Measurements from ENCODE around the gene B3GALT2. TPM values are rescaled to one million over a fixed set of nuclear protein-coding genes. Genes with fewer than 3 reads are reported as not detected.
"Not testable (repeated sequence)": the region's sequence is repeated elsewhere in the genome, so short reads cannot be mapped to it uniquely, and the experiment has no call there.

The B3GALT2 gene
- total RNA-seq (2014; rRNA removed; shearing (Covaris generic)): 0.10 TPM in 1 of 2 replicates, not detected in the other

DNA sequence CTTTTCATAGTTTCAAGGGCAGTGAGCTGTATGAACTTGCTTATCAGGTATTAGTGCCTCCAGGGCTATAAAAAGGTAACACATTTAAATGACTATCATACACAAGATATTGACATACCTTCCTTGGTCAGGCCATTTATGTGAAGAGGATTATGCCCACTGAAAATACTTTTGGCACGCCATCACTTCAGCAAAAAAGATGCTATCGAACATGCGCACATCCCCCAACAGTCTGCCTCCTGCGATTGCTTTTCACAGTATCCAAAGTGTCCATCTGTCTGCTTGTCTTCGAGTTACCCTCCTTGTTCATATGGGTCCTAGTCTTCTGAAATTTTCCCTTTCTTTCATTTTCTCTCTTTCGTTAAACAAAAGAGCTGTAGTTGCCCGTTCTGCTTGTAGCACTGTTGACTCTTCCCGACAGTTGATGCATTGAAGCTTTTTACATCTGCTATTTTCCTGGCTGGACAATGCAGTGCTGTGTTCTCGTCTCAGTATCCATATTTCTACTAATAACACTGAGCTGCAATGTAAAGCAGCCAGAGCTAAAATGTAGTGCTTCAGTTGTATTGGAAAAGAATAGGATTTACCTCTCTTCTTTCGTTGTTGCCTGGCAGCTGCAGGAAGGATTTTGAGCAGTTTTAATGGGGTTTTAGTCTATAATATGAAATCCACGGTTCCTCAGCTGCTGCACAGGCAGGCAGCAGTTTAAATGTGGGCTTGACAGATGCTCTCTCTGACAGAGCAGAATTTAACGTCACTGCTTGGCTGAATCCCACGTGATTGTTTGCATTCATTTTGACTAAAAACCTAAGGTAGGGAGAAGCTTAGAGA lies at the start of gene B3GALT2:
B3GALT2 (minus strand) TSS at position 713 of the 831 bp plus-strand sequence. CDS start 5,051 bp downstream, outside the sequence.
- DNase-seq (ENCODE audit: low read depth): no peak

GRCh38 chr1:193234530-193234929 lies 48.1 kb upstream of the B3GALT2 start:
- DNase-seq (ENCODE audit: low read depth): no peak

- DNase-seq (ENCODE audit: low read depth): not testable (repeated sequence)
Observed at GRCh38 chr1:193231146-193231545, 44.7 kb upstream of the B3GALT2 start.

DNA sequence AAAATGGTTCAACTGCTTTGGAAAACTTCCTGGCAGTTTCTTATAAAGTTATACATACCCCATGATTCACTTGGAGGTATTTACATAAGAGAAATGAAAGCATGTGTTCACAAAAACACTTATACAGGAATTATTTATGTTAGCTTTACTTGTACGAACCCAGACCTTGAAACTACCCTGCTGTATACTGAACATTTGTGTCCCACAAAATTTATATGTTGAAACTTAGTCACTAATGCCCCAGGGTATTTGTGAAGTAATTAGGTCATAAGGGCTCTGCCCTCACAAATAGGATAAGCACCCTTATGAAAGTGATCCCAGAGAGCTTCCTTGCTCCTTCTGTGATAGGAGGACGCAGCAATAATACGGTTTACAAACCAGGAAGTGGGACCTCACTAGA lies 42.7 kb upstream of the B3GALT2 start:
- peak; percentile 55 for DNase-seq (ENCODE audit: low read depth)

- DNase-seq (ENCODE audit: low read depth): no peak
Observed at GRCh38 chr1:193222056-193222615, 35.7 kb upstream of the B3GALT2 start.

DNA sequence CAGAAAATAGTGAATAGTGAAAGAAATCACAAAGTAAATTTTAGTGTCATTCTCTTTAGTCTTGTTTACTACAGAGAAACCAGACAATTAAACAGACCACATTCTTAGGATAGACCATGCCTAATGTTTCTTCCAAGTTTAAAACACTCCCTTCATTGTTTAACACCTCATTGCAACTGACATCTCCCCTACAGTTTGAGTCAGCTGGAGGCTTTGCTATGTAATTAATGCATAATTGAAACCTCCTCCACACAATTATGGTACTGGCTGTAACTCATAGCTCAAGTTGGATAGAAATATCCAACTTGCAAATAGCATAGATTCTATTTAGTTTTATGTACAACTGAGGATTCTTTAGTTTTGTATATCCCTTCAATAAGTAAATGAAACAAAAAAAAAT lies 35.2 kb upstream of the B3GALT2 start:
- peak; percentile 10 for DNase-seq (ENCODE audit: low read depth)

GRCh38 chr1:193219391-193219790 lies 33.0 kb upstream of the B3GALT2 start:
- no peak for DNase-seq (ENCODE audit: low read depth)

DNA sequence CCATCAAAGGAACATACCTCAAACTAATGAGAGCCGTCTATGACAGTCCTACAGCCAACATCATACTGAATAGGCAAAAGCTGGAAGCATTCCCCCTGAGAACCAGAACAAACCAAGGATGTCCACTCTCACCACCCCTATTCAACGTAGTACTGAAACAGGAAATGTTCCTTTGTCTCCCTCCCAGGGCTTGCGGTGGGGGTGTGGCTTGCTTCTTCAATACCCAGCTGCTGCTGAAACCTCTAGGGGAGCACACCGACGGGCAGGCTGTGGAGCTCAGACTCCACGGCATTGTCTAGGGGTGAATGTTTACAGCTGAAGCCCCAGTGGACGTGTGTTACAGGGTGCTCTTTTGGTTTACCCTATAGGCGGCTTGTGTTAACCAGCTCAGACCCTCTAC lies 30.5 kb upstream of the B3GALT2 start:
- DNase-seq (ENCODE audit: low read depth): no peak

GRCh38 chr1:193213998-193214397 lies 27.6 kb upstream of the B3GALT2 start:
- DNase-seq (ENCODE audit: low read depth): no peak

DNA sequence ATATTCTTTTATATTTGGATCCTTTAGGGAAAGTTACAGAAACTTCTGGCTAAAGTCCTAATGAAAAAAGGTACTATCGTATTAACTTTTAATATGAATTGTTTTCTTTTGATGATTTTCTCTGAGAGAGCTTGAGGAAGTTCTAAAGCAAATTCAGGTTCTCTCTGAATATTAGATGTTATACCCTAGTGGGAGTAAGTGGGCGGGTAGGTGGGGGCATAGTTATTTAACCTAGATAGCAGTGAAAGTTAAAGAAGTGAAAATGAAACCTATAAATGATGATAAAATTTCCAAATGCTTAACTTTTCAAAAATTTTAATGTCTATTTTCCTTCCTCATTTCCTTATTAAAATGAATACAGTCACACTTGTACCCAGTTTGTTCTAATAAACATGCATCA lies 26.2 kb upstream of the B3GALT2 start:
- DNase-seq (ENCODE audit: low read depth): no peak

DNA sequence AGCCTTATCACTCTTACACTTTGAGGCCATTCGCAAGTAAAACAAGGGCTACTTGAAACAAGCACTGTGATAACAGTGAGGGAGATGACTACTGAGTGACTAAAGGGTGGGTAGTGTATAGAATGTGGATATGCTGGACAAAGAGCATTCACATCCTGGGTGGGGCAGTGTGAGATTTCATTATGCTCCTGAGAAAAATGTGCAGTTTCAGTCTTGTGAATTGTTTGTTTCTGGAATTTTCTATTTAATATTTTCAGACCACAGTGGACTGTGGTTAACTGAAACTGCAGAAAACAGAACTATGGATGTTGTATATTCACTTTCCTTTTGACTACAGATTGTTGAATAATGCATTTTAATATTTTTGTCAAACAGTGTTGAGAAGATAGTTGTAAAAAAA lies 25.1 kb upstream of the B3GALT2 start:
- peak; percentile 31 for DNase-seq (ENCODE audit: low read depth)

GRCh38 chr1:193210996-193211395 lies 24.6 kb upstream of the B3GALT2 start:
- DNase-seq (ENCODE audit: low read depth): no peak

DNA sequence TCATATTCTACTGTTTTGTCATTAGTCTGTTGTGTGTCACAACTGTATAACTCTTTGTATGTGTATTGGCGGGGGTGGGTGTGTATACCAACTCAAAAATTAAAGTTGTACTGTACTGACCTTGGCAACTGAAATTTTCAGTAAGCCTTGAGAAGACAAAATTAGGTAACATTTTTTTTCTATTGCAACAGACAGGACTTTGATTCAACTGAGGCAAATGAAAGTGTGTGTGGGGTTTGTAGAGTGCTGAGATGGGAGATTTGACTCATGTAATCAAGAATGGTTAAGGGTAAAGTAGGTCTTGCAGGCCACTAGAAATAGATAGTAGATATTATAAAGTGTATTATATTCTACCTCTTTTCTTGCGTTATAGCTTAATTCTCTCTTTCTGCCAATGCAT lies 14.6 kb upstream of the B3GALT2 start:
- DNase-seq (ENCODE audit: low read depth): no peak

- DNase-seq (ENCODE audit: low read depth): no peak
Observed at GRCh38 chr1:193199940-193200339, 13.5 kb upstream of the B3GALT2 start.

DNA sequence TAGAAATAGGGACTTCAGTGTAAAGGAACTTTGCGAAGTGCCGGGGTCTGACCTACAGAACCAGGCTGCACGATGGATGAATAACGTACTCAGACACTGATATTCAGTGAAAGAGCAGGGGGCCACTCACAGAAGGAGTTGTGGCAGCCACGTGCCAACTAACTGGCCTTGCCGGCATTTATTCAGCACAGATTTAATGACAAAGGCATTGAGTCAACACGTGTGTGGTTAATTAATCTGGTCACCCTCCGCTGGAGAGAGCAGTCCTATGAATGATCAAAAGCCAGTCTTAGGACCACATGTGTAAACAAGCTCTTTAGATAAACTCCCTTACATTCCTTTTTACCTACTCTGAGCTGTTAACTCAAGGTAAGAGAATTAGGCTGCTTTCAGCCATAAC lies 6.2 kb upstream of the B3GALT2 start:
- peak; percentile 21 for DNase-seq (ENCODE audit: low read depth)

DNA sequence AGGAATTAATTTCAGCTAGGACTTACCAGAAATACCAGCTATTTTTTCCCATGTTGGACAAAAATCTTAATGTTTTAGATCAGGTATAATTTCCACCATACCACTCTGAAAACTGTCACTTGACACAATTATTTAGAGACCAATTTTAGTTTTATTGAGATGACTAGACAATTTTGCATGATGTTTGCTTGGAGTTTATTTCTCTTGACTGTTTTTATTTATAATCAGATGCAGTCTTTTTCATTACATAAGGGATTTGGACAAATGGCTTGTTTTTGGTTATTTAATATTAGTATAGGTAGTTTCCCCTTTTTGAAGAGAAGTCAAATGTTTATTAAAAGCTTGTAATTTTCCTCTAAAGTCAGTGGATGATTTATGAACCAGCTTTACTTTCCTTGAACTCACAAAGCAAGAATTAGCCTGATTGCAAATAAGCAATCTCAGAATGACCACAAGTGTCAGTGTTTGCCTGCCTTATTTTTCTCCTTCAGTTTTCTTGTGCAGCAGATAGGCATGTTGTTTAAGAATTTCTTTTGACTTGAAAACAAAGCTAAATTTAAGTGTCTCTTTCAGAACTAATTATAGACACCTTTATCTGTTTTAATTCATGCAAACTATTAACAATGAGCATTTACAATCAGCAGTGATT lies 3.8 kb upstream of the B3GALT2 start:
- peak; percentile 14 for DNase-seq (ENCODE audit: low read depth)

- no peak for DNase-seq (ENCODE audit: low read depth)
Observed at GRCh38 chr1:193189442-193190095, 3.2 kb upstream of the B3GALT2 start.

DNA sequence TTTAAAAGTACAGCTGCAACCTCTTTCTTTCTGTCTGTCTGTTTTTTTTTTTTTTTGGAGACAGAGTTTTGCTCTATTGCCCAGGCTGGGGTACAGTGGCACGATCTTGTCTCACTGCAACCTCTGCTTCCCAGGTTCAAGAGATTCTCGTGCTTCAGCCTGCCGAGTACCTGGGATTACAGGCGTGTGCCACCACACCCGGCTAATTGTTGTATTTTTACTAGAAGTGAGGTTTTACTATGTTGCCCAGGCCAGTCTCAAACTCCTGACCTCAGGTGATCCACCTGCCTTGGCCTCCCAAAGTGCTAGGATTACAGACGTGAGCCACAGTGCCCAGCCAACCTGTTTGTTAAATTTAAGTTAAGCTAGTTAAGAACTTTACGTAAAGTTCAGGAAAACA lies 2.5 kb upstream of the B3GALT2 start:
- DNase-seq (ENCODE audit: low read depth): not testable (repeated sequence)

GRCh38 chr1:193187114-193187513 lies 701 bp upstream of the B3GALT2 start:
- DNase-seq (ENCODE audit: low read depth): no peak

DNA sequence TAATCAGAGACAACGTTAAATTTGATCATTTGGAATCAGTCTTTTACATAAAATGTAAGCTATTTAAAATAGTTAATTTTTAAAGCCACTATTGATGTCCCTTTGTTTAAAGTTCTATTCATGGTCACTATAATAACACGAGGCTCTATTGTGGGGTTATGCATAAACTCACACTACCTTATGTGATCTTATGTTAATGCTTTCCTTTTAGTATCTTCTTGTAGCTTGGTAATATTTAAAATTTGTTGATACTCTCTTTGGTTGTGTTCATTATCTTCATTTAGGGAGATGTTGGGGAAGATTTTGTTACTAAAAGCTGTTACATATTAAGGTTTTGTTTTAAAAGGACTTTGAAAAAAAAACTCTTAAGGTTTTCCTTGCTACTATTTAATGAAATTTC lies 1.2 kb downstream of the B3GALT2 start:
- no peak for DNase-seq (ENCODE audit: low read depth)

DNA sequence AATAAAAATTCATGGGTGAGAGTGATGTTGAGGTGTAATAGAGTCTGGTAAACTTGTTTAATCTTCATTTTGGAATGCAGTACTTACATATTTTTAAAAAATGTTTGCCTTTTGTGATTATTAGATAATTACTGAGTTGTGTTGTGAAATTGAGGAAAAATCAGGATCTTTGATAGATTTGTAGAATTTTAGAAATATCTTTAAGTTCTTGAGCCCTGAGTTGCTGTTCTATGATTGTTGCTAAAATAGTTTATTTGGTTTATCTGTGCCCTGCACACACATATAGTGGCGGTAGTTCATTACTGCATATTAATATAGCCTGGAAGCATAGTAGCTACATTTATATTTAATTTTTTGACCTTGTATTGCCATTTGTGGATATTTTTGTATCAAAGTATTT lies 1.6 kb downstream of the B3GALT2 start:
- no peak for DNase-seq (ENCODE audit: low read depth)

DNA sequence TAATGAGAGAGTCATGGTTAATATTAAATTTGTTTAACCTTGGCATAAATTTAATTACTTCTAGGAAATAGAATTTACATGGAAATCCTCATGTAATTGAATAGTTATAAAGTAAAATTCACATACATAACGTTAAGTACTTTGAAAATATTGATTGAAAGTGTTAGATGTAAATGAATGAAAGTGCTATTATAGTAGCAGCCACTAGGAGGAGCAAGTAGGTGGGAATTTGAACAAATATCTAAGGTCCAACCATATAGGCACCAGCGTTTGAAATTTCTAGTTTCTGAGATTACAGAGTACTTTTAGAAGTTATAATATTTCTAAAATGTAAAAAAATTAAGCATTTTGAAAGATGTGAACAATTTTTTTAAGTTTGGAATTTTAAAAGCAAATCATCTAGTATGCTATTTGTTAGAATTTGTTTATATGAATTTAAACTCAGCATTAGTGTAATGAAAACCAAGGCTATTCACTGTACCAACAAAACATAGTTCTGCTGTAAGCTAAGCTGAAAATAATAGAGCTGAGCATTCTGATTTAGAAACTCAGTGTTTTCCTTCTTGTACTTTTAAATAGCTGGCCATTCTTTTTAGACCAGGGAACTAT lies 3.3 kb downstream of the B3GALT2 start:
- DNase-seq (ENCODE audit: low read depth): peak; percentile 48
